Measurements from ENCODE around the gene TRAPPC8. TPM values are rescaled to one million over a fixed set of nuclear protein-coding genes. Genes with fewer than 3 reads are reported as not detected.

The TRAPPC8 gene
- total and polyA plus RNA-seq, 2 of the 13 experiments (the other 11 are each of a cell fraction or from before 2014, with no cell fraction given): 34.6 to 50.8 TPM

- TF ChIP-seq ZBTB21 (CRISPR knock-in tag; IDR thresholded peaks at IDR 0.05) (no peak), GATAD1 (CRISPR knock-in tag; IDR thresholded peaks at IDR 0.05) (peak; percentile 94), STAG1 (CRISPR knock-in tag; IDR thresholded peaks at IDR 0.05) (peak; percentile 31), ZNF549 (CRISPR knock-in tag; IDR thresholded peaks at IDR 0.05) (0 out of 2 replicates have a peak, but pooled peaks have one; percentile 26), ZBTB20 (CRISPR knock-in tag; IDR thresholded peaks at IDR 0.05; ENCODE audit: borderline replicate concordance, low read depth) (no peak), DR1 (CRISPR knock-in tag; IDR thresholded peaks at IDR 0.05) (peak; percentile 68), NFKB2 (CRISPR knock-in tag; IDR thresholded peaks at IDR 0.05; ENCODE audit: borderline replicate concordance) (peak; percentile 93), DZIP1 (CRISPR knock-in tag; IDR thresholded peaks at IDR 0.05) (0 out of 2 replicates have a peak, but pooled peaks have one; percentile 51), ZNF333 (CRISPR knock-in tag; IDR thresholded peaks at IDR 0.05; ENCODE audit: borderline replicate concordance) (0 out of 2 replicates have a peak, but pooled peaks have one; percentile 22), SIX1 (CRISPR knock-in tag; IDR thresholded peaks at IDR 0.05; ENCODE audit: borderline replicate concordance) (no peak), ELF4 (CRISPR knock-in tag; IDR thresholded peaks at IDR 0.05; ENCODE audit: borderline replicate concordance) (no peak), ZNF138 (CRISPR knock-in tag; IDR thresholded peaks at IDR 0.05; ENCODE audit: low read depth) (no peak), RFX5 (IDR thresholded peaks at IDR 0.05; ENCODE audit: low read depth, low read length) (no peak), KAT8 (CRISPR knock-in tag; IDR thresholded peaks at IDR 0.05) (peak; percentile 88), NFIB (CRISPR knock-in tag; IDR thresholded peaks at IDR 0.05; ENCODE audit: borderline replicate concordance) (no peak), ZNF101 (CRISPR knock-in tag; IDR thresholded peaks at IDR 0.05; ENCODE audit: borderline replicate concordance, low read depth) (no peak), E2F1 (CRISPR knock-in tag; IDR thresholded peaks at IDR 0.05) (0 out of 2 replicates have a peak, but pooled peaks have one; percentile 53), KDM6A (CRISPR knock-in tag; IDR thresholded peaks at IDR 0.05; ENCODE audit: low read depth) (no peak), SPEN (CRISPR knock-in tag; IDR thresholded peaks at IDR 0.05; ENCODE audit: low read depth) (peak; percentile 93), HINFP (CRISPR knock-in tag; IDR thresholded peaks at IDR 0.05; ENCODE audit: low read depth) (no peak; the same call in 1 of the 2 replicates)
- TF ChIP-seq, protein P1, sequence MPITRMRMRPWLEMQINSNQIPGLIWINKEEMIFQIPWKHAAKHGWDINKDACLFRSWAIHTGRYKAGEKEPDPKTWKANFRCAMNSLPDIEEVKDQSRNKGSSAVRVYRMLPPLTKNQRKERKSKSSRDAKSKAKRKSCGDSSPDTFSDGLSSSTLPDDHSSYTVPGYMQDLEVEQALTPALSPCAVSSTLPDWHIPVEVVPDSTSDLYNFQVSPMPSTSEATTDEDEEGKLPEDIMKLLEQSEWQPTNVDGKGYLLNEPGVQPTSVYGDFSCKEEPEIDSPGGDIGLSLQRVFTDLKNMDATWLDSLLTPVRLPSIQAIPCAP (CRISPR knock-in tag; IDR thresholded peaks at IDR 0.05; ENCODE audit: low read depth): no peak
Observed at GRCh38 chr18:31942999-31943877, at the start of gene TRAPPC8 (continued).
